Motor neuron (in vitro differentiated cells): ENCODE results near the gene THSD4. TPM values are rescaled to one million over a fixed set of nuclear protein-coding genes. Genes with fewer than 3 reads are reported as not detected.

ENCODE experiments used
- ATAC-seq, 8 experiments: fragments of 200-7000 bp; cut with Tn5 transposase; replicated peaks in 6 of 8; 2 replicates each; pipeline ENCODE4 v1.8.0; 2021; ENCODE audit warnings: mild to moderate bottlenecking in 8 of 8, moderate library complexity in 8 of 8
- H3K27ac ChIP-seq, 2 donors: fragments of 250-450 bp; sonication (Bioruptor Pico); 2 replicates each; pipeline ENCODE4 v1.9.0; 2021; ENCODE audit warnings: antibody characterized with exemption in 2 of 2, mild to moderate bottlenecking in 2 of 2, moderate library complexity in 1 of 2
- H3K4me1 ChIP-seq, 2 donors: fragments of 250-450 bp; sonication (Bioruptor Pico); replicated peaks in 1 of 2; 2 replicates each; pipeline ENCODE4 v1.6.1; 2021; ENCODE audit warnings: antibody characterized with exemption in 2 of 2, mild to moderate bottlenecking in 2 of 2, moderate library complexity in 1 of 2
- H3K4me3 ChIP-seq, 5 donors: fragments of 250-450 bp; sonication (Bioruptor Pico); 2 replicates each; pipeline ENCODE4 v1.9.0; 2021; ENCODE audit warnings: antibody characterized with exemption in 5 of 5, mild to moderate bottlenecking in 5 of 5, moderate library complexity in 4 of 5
- WGBS, 10 experiments: fragments of 450-650 bp; shearing (Covaris generic); methylation state at CpG; one replicate each; pipeline ENCODE4 v1.0.0; 2022; 5-methylcytosine and 5-hydroxymethylcytosine counted together
- in situ Hi-C, 9 experiments: fragments of 400-800 bp; cut with MboI; loops; one replicate each; pipeline ENCODE4 v1.15.0; 2021; ENCODE audit warnings: low sequenced_read_pairs in 9 of 9, low pct_unique_long_range_greater_than_20kb in 2 of 9; ENCODE audit not compliant: unreplicated experiment in 9 of 9
- total RNA-seq, 8 experiments: library from RNA; unstranded; fragments of 300-600 nt; gene quantifications; 2 replicates each; pipeline versions ENCODE4 v1.2.3 to v1.2.4, GENCODE V29; 2022

Gene THSD4
- total RNA-seq, 8 experiments from 2014 or later = 1.3 to 28.4 (median 6.7) TPM

DNA sequence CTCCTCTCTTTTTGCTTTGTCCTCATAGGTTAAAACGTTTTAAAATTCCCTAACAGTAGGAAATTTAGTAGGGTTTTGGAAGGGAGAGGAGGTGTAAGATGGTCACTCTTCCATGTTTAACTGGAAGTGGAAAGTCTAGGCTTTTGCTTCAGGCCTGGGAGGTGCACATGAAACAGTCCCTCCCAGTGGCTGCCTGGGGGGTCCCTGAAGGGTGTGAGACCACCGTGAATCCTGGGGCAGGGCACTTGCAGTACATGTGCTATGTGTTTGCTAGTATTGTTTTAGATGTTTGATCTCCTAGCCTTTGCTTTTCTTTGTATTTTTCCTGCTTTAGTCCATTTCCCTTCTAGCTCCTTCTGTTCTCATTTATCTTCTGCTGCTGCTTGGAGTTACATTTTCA, 178.5 kb downstream of the THSD4 start:
- no peak overlapping the region for H3K27ac ChIP-seq
- in situ Hi-C loops = no loop called here
- WGBS, 10 experiments = 0 to 52% (median 29%) methylated on average over 1 to 2 of the region's 2 CpGs; no CpG with 5 or more reads in 2 of the 10 experiments
- no peak for ATAC-seq
- peaks cover 0 to 3% of the 10 kb centered on the region in 2 donors for H3K4me1 ChIP-seq
- H3K4me3 ChIP-seq = no peak overlapping the region

DNA sequence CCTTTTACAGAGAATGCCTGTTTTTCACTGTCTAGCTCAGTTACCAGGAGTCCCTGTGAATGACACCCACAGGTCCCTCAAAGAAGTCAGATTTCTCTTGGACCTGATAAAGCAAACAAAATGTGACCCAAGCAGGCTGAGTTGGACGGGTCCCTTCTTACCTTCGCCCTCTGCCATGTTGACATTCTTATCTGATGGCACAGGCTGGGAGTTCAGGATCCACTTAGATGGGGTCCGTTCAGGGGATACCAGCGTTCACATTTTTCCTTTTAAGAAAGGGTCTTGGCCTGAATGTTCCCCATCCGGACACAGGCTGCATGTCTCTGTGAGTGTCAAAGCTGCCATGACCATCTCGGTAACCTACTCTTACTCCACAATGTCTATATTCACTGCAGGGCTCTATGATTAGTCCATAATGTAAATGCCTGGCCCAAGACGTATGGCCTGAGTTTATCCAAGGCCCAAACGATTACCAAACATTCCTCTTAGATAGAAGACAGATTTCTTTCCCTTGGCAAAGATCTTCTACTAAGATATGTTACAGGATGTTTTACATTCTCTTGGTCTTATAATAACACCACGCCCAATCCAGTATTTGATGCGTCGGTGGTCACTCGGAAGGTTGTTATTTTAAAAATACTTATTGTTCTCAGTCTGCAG, 179.1 kb downstream of the THSD4 start:
- peak in 3 of 8 experiments; percentile 38 to 86 (median 68) for ATAC-seq
- 32 to 94% (median 81%) methylated on average over 5 to 11 of the region's 12 CpGs; no CpG with 5 or more reads in 2 of the 10 experiments for WGBS, 10 experiments
- Histone ChIP-seq H3K4me3 (no peak overlapping the region), H3K4me1 (peaks cover 0 to 3% of the 10 kb centered on the region in 2 donors), H3K27ac (no peak overlapping the region)
- in situ Hi-C loops = no loop called here

DNA sequence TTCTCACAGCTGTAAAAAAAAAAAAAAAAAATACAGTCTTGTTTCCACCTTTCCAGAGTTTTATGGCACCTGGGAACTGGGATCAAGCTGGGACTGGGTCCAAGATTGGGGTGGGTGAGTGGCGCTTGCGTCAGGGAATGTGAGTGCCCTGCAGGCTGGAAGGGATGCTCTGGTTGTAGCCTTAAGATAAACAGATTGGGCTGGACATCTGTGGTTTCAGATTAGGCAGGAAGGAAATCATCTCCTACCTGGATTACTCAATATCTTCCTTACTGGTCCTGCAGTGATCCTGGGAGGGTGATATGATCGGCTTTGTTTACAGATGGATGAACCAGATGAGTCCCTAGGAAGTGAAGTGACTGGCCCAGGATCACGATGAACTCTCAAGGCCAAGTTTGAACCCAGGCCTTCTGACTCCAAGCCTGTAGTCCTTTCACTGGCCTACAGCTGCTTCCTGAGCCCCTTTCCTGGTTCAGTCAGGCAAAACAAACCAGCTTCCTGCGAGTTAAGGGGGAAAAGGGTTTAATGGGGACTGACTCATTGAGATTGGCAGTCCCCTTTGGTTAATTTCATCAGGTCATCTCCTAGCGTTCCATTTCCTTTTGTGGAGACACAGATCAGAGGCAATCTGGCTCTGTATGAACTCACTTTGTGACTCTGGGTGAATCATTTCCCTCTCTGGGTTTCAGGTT, 179.8 kb downstream of the THSD4 start:
- no peak overlapping the region for H3K27ac ChIP-seq
- peak in 3 of 8 experiments; percentile 63 to 91 (median 71) for ATAC-seq
- in situ Hi-C loops = no loop called here
- peaks cover 0 to 3% of the 10 kb centered on the region in 2 donors for H3K4me1 ChIP-seq
- H3K4me3 ChIP-seq = no peak overlapping the region
- 0 to 98% (median 66%) methylated on average over 1 to 6 of the region's 6 CpGs; no CpG with 5 or more reads in 1 of the 10 experiments for WGBS, 10 experiments

DNA sequence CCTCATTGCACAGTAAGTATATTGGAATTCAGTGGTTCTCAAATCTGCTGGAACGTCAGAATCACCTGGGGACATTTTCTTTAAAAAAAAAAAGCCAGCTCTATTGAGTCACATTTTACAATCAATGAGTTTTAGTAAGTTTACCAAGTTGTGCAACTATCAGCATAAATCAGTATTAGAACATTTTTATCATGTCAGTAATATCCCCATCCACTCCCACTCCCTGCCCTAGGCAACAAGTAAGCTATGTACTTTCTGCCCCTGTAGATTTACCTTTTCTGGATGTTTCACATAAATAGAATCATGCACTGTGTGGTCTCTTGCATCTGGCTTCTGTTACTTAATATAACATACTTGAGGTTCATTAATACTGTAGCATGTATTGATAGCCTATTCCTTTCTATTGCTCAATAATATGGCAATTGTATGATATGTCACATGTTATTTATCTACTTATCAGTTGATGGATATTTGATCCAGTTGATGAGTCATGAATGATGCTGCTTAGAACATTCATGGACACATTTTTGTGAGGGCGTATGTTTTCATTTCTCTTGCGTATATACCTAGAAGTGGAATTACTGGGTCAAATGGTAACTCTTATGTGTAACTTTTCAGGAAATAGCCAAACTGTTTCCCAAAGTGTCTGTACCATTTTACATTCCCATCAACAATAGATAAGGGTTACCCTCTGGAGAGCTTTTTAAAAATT, 180.5 kb downstream of the THSD4 start:
- Histone ChIP-seq H3K4me1 (peaks cover 0 to 3% of the 10 kb centered on the region in 2 donors), H3K4me3 (no peak overlapping the region), H3K27ac (no peak overlapping the region)
- in situ Hi-C loops = no loop called here
- 6 to 100% (median 38%) methylated on average over 1 to 3 of the region's 3 CpGs; no CpG with 5 or more reads in 2 of the 10 experiments for WGBS, 10 experiments
- ATAC-seq = peak in 1 of 8 experiments; percentile 12

DNA sequence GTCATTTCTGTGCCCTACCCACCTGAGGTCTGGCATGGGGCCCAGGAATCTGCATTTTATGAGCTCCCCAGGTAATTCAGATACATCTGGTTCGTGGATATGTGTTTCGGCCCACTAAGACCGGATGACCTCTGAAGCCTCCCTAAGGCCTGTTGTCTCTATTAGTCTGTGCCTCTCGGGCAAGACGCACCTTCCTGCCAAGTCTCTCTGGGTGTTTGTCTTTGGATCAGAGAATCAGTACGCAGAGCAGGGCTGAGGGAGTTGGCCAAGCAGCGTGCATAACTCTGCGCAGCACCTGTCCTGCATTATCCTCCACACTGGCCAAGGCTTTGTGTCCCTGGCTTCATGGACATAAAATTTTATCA, 181.0 kb downstream of the THSD4 start:
- peaks cover 0 to 3% of the 10 kb centered on the region in 2 donors for H3K4me1 ChIP-seq
- no peak for ATAC-seq
- no peak overlapping the region for H3K27ac ChIP-seq
- no peak overlapping the region for H3K4me3 ChIP-seq
- in situ Hi-C loops = no loop called here
- WGBS, 10 experiments = 86 to 100% (median 96%) methylated on average over 2 to 6 of the region's 8 CpGs; no CpG with 5 or more reads in 4 of the 10 experiments

DNA sequence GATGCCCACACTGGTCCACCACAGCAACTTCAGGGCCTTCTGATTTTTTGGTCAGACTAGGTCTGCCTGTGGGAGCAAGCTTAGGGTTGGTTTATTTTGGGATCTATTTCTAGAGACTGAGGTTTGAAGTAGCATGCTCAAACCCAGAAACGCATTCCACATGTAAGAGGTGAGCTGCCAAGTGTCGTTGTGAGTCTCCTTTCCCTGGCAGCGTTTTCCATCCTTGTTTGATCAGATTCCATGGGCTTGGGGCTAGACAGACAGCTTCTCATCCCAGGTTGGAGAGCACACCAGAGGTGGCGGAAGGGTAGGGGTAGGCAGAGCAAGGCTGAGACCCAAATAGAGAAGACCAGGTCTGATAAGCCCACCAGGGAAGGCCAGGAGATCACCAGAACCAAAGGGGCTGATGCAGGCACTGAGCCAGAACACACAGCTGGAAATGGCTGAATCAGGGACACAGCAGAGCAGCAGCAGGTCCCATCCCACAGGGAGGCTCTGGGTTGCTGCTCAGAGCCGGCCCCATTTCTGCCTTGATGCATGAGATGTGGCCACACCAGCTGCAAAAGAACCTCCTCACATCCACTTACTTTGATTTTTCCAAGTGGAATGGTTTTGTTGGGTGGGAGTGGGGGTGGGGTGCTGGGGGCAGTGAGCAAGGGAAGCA, 186.8 kb downstream of the THSD4 start:
- H3K27ac ChIP-seq = no peak overlapping the region
- no peaks in the 10 kb centered on the region for H3K4me1 ChIP-seq
- 60 to 100% (median 97%) methylated on average over 1 to 4 of the region's 5 CpGs; no CpG with 5 or more reads in 5 of the 10 experiments for WGBS, 10 experiments
- in situ Hi-C loops = no loop called here
- ATAC-seq = no peak
- no peak overlapping the region for H3K4me3 ChIP-seq

DNA sequence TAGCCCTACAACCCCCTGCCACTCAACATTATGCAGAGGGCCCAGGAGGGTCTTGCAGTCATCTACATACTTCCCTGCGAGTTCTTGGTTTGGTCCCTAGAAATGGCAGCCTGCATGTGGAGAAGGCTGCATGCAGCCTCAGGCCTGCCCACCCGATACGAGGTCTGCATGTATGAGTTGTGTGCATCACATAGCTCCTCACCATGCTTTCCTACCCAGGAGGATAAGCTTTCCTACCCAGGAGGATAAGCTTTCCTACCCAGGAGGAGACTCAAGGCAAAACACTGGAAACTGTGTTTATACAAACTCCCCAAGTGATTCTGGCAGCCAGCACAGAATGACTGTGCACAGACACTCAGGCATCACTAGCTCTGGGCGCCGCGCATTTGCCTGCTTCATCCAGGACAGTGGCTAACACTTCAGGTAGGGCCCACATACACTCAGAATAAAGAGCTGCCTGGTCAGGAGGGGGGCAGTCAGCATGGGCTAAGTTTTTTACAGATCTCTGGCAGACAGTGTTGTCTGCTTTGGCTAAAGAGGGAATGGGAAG, 187.7 kb downstream of the THSD4 start:
- ATAC-seq = peak in 3 of 8 experiments; percentile 15 to 48 (median 21)
- H3K27ac ChIP-seq = no peak overlapping the region

DNA sequence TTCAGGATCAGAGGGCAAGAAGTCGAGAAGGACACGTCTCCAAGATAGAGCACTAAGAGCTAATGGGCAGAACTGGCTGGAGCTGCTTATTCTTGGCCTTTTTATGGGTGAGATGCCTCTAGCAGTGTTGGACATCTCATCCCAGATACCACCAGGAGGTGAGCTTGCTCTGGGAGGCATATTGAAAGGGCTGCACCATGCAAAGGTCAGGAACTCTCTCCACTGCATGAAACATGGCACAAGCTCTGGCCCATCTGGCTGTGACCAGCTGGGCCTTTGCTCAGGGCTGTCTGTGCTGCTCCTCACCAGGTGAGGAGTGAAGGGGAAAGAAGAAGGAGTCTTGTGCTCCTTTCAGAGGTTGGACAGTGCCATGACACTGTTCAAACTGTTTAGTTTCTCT, 188.7 kb downstream of the THSD4 start:
- Histone ChIP-seq H3K27ac (no peak overlapping the region), H3K4me3 (no peak overlapping the region), H3K4me1 (no peaks in the 10 kb centered on the region)
- in situ Hi-C loops = no loop called here
- 100% methylated on average over 1 of the region's 2 CpGs; no CpG with 5 or more reads in 8 of the 10 experiments for WGBS, 10 experiments
- no peak for ATAC-seq

More for the DNA sequence above, 187.7 kb downstream of the THSD4 start:
- in situ Hi-C loops = no loop called here
- Histone ChIP-seq H3K4me3 (no peak overlapping the region), H3K4me1 (no peaks in the 10 kb centered on the region)
- 80 to 100% (median 88%) methylated on average over 1 to 6 of the region's 6 CpGs; no CpG with 5 or more reads in 4 of the 10 experiments for WGBS, 10 experiments

DNA sequence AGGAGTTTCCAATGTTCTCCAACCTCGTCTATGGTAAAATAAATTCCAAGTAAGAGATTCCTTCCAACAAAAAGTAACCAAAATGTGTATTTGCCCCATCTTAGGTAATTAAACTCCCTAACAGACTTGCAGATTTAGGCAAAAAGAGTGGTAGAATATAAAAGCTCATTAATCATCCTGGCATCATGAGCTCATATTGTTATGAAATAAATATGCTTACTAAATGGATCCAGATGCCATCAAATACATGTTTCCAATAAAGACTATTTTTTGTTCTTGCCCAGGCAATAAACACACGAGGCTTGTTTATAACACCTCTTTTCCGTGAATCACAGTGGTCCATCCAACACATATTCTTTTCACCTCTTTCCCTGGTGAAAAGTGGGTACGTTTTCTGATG, 189.4 kb downstream of the THSD4 start:
- no peak overlapping the region for H3K4me3 ChIP-seq
- in situ Hi-C loops = no loop called here
- WGBS, 10 experiments = 0 to 100% (median 92%) methylated on average over 1 to 4 of the region's 4 CpGs
- ATAC-seq = no peak
- H3K4me1 ChIP-seq = no peaks in the 10 kb centered on the region
- H3K27ac ChIP-seq = no peak overlapping the region

DNA sequence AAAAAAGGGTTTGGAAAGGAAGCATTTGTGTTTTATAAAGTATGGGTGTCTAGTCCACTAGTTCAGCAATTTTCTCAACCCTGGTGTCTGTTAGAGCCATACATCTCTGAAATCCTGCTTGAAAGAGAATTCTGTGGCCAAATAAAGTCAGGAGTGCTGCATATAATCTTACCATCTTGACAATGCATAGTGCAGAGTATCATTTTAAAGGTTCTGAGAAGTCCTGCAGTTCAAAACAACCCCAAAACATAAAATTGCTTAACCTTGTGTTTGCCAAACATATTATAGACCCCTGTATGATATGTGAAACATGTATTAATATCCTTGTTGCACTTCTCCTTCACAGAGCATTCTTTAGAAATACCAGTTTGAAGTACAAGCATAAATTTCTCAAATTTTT, 191.3 kb downstream of the THSD4 start:
- in situ Hi-C loops = no loop called here
- Histone ChIP-seq H3K4me1 (no peaks in the 10 kb centered on the region), H3K4me3 (no peak overlapping the region), H3K27ac (no peak overlapping the region)
- no peak for ATAC-seq

DNA sequence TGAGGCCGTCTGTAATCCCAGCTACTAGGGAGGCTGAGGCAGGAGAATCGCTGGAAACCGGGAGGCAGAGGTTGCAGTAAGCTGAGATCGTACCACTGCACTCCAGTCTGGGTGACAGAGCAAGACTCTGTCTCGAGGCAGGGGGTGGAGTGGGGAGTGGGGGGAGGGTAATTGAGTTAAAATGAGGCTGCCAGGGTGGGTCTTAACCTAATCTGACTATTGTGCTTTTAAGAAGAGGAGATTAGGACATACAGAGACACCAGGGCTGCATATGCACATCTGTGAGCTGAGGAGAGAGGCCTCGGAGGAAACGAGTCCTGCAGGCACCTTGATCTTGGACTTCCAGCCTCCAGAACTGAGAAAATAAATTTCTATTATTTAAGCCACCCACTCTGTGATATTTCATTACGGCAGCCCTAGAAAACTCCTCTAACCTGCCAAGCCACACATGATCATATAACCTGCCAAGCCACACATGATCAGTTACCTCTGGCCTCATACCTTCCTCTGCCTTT, 197.0 kb downstream of the THSD4 start:
- in situ Hi-C loops = no loop called here
- 82 to 100% (median 93%) methylated on average over 1 to 4 of the region's 8 CpGs; no CpG with 5 or more reads in 6 of the 10 experiments for WGBS, 10 experiments
- no peak for ATAC-seq
- Histone ChIP-seq H3K4me3 (no peak overlapping the region), H3K4me1 (no peaks in the 10 kb centered on the region), H3K27ac (no peak overlapping the region)

DNA sequence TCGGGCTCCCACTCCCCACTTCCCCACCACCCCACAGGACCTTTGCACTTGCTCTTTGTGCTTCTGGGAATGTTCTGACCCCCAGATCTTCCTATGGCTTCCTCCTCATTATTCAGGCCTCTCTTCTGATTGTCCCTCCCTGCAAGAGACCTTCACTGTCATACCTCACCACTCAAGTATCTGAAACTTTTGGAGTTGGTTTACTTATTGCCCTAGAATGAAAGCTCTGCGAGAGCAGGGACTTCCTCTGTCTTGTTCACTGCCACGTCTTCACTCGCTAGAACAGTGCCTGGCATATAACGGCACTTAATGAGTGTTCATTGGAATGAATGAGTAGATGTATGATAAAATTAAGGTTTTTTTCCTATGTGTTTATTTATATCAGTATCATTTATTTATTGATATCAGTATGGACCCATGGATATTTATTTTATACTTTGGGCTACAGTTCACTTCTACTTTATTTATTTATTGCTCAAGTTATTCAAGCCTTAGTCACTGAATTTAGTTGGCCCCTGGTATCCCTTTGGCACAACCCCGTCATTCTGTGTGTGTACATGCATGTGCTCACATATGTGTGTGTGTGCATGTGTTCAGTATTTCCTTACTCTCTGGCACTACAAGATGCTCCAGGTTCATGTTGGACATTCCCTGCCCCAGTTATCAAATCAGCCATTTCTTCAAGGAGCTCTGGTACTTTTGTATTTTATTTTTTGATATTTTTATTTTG, 197.6 kb downstream of the THSD4 start:
- no peak overlapping the region for H3K27ac ChIP-seq
- no peak overlapping the region for H3K4me3 ChIP-seq
- in situ Hi-C loops = no loop called here
- H3K4me1 ChIP-seq = no peaks in the 10 kb centered on the region
- no peak for ATAC-seq
- WGBS, 10 experiments = 50 to 100% (median 86%) methylated on average over 1 to 5 of the region's 6 CpGs; no CpG with 5 or more reads in 1 of the 10 experiments
